Measurements from ENCODE around the gene SLC52A1.
"Not testable (repeated sequence)": the region's sequence is repeated elsewhere in the genome, so short reads cannot be mapped to it uniquely, and the experiment has no call there.

SLC52A1 gene

GRCh38 chr17:5035315-5035714, at the start of gene SLC52A1:
Gene SLC52A1 (minus strand): TSS chr17:5035426. CDS start chr17:5034606, 820 bp downstream.
- no peak for DNase-seq (ENCODE audit: low read depth in 1 of 2, low spot score in 1 of 2)

DNA sequence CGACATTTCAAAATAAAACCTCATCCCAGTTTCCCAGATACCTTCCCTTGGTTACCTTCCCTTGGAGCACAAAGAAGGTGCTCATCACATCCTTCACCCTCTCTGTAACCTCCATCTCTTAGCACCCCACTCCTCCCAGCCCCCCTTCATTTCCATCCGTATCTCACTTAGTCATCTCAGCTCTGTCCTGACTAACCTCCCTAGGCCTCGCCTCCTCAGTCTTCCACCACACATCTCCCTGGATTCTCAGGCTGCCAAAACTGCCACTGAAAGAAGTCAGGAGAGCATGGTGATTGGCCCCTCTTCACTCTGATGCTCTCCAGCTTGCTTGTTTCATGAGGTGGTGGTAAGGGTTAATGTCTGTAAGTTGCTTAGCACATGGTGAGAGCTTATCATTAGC, 45.4 kb upstream of the SLC52A1 start:
- no peak for DNase-seq (ENCODE audit: low read depth in 1 of 2, low spot score in 1 of 2)

DNA sequence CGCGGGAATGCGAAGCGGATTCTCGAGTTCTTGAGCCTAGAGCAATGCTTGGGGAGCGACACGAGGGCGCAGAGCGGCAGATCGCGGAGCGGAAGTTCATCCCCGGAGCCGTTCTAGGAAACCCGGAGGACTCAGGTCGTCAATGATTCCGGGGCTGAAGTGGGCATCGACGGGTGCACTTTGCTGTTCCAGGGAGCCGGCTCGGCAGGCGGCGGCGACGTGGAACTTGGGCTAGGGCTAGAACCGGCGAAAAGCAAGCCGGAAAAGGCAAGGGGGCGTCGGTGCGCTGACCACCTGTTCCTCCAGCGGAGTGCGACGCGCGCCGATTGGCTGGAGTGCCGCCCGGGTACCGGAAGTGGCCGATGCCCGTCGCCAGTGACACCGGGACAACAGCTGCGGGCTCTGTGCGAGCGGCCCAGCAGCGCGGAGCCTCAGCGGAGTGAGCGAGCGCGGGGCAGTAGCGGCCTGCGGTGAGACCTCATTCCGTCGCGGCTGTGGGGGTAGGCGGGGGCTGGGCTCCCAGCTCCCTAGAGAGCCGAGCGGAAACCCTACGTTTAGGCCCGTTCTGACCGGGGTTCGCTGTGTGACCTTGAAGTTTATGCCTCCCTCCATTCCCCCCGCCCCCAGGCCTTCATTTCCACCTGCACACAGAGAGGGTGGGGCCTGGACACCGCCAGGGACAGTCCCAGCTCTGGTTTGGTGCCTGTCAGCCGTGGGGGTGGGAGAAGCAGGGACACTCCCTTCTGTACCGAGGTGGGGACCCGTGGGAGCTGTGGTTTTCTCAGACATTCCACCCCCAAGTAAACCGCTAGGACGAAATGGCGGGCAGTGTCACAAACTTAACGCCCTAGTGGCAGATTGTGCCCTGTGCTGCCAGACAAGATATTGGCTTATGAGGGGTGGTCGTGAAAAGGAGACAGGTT, 43.1 kb upstream of the SLC52A1 start, which contains the start of gene ZFP3:
ZFP3 (plus strand) TSS at position 362 of the 923 bp plus-strand sequence. CDS start 13,038 bp downstream, outside the sequence.
- DNase-seq (ENCODE audit: low read depth in 1 of 2, low spot score in 1 of 2): peak; percentile 59 to 64

- no peak for DNase-seq (ENCODE audit: low read depth in 1 of 2, low spot score in 1 of 2)
Measured at GRCh38 chr17:5077781-5078105, 42.5 kb upstream of the SLC52A1 start.

GRCh38 chr17:5077275-5077674, 42.0 kb upstream of the SLC52A1 start:
- DNase-seq (ENCODE audit: low read depth in 1 of 2, low spot score in 1 of 2): not testable (repeated sequence)

- DNase-seq (ENCODE audit: low read depth in 1 of 2, low spot score in 1 of 2): not testable (repeated sequence)
Measured at GRCh38 chr17:5075472-5075871, 40.2 kb upstream of the SLC52A1 start.

DNA sequence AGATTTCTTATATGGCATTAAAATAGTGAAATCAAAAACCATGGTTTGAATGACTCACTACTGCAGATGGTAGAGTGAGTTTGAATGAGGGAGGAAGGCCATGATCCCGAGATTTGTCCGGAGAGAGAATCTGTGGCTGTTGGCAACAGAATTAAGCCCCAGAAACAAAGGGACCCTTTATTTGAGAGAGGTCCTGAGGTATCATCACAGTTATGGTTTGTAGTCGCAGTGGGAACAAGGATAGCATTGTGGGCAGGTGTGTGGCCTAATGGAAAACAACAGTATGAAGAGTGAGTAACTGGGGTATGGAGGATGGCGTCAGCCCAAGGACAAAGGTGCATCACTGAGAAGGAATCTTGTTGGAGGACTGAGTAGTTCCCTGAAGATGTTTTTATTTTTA, 34.5 kb upstream of the SLC52A1 start:
- DNase-seq (ENCODE audit: low read depth in 1 of 2, low spot score in 1 of 2): no peak

- DNase-seq (ENCODE audit: low read depth in 1 of 2, low spot score in 1 of 2): no peak
Measured at GRCh38 chr17:5068236-5068635, 33.0 kb upstream of the SLC52A1 start.

DNA sequence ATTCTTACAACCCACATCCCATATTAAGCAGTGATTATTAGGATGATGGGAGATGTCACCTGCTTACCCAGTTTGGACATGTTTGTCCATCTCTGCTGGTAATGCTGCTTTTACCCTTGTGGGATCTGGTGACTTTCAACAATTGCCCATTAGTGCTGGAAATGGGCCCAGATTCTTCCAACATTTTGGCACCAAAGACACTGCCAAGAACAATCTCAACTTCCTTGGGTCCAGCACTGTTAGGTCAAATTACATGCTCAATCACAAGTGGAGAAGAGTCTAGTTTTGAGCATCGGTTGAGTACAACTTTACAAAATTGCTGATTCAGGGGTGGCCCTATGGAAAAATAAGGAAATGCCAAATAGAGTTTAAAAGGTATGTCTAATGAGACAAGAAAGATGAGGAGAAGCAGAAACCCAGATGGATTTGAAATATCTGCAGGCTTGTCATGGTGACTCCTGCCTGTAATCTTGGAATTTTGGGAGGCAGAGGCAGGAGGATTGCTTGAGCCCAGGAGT, 30.1 kb upstream of the SLC52A1 start:
- DNase-seq (ENCODE audit: low read depth in 1 of 2, low spot score in 1 of 2): no peak

DNA sequence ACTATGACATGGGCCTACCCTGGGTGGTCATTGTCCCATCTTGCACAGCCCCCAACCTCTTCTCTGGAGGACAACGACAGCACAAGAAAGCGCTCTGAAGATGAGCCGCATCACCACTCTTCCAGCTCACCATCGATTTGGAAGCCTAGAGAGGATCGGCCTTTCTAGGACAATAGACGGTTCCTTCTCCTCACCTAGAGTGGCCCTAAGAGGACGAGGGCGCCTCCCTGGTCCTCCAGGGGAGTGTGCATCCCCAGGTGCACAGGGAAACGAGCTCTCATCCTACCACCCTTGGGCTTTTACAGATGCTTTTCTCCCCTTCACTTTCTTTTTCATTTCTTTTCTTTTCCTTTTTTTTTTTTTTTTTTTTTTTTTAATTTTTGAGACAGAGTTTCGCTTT, 20.3 kb upstream of the SLC52A1 start:
- no peak for DNase-seq (ENCODE audit: low read depth in 1 of 2, low spot score in 1 of 2)

DNA sequence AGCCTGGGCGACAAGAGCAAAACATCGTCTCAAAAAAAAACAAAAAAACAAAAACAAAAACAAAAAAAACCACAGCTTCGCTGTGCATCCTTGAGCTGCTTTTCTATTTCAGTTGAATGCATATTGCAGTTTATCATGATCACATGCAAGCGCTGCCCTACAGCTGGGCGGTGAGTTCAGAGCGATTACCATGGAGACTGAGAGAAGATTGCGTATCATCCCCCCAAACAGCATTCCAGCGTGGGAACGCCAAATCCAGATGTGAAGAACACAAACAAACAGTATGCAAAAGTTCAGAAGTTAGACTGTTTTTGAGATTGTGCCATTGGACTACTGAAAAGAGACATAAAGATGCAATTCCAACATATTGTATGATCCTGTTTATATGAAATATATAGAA, 15.1 kb upstream of the SLC52A1 start:
- DNase-seq (ENCODE audit: low read depth in 1 of 2, low spot score in 1 of 2): no peak

DNA sequence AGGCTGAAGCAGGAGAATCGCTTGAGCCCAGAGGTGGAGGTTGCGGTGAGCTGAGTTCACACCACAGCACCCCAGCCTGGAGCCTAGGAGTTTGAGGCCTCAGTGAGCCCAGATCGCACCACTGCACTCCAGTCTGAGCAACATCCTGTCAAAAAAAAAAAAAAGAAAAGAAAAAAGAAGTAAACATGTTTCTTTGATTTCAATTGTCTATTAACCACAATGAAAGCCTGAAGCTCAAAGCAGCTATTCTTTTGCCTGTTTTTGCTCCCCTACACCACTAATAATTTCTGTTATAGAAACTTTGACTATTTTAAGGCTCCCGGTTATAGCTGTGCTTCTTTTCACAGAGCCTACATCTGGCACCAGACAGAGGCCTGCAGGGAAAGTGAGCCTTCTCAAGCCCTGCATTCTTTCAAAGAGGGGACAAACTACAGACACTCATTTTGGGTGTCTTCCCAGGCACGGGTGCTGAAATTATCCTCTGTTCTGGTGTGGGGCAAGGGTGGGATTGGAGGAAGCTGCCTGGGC, 14.2 kb upstream of the SLC52A1 start:
- DNase-seq (ENCODE audit: low read depth in 1 of 2, low spot score in 1 of 2): no peak

- no peak for DNase-seq (ENCODE audit: low read depth in 1 of 2, low spot score in 1 of 2)
Measured at GRCh38 chr17:5047446-5047845, 12.2 kb upstream of the SLC52A1 start.

DNA sequence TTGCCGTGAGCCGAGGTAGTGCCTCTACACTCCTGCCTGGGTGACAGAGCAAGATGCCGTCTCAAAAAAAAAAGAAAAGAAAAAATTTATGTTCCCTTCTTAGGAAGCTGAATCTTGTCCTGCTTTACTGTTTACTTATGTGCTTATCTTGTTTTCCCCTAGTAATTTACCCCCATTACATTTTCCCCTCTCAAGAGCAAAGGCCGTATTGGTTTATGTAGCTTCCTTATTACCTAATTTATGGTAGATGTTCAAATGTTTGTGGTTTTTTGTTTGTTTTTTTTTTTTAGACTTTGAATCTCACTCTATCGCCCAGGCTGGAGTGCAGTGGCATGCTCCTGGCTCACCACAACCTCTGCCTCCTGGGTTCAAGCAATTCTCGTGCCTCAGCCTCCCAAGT, 10.3 kb upstream of the SLC52A1 start:
- DNase-seq (ENCODE audit: low read depth in 1 of 2, low spot score in 1 of 2): no peak

DNA sequence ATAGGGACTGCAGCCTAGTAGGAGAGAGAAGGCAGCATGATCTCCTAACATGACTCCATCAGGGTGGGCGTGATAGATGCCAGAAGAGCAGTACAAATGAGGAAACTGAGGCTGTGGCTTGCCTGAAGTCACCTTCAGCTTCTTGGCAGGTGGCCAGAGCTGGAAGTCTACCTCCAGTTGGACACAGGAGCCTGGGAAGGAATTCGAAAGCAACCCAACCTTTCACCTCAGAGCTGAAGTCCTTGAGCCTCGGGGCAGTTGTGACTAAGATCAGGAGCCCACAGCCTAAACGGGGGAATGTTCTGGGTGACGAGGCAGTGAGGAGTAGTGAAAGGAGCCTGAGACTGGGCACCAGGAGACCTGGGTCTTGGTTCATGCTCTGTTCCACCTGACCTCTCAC, 9.4 kb upstream of the SLC52A1 start:
- no peak for DNase-seq (ENCODE audit: low read depth in 1 of 2, low spot score in 1 of 2)

DNA sequence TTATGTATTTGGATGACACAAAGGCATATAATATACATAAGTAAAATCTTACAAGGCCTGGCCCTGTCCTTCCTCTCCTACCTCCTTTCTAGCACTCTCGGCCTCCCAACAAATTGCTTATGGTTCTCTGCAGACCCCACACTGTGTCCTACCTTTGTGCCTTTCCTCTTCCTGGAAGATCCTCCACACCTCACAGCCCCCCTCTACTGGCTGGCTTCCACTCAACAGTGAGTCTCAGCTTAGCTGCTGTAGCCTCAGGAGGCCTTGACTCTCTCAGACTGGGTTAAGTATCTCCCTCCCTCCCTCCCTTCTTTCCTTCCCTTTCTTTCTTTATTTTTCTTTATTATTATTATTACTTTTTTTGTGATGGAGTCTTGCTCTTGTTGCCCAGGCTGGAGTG, 8.3 kb upstream of the SLC52A1 start:
- no peak for DNase-seq (ENCODE audit: low read depth in 1 of 2, low spot score in 1 of 2)

- DNase-seq (ENCODE audit: low read depth in 1 of 2, low spot score in 1 of 2): no peak
Measured at GRCh38 chr17:5042157-5043022, 7.2 kb upstream of the SLC52A1 start.

DNA sequence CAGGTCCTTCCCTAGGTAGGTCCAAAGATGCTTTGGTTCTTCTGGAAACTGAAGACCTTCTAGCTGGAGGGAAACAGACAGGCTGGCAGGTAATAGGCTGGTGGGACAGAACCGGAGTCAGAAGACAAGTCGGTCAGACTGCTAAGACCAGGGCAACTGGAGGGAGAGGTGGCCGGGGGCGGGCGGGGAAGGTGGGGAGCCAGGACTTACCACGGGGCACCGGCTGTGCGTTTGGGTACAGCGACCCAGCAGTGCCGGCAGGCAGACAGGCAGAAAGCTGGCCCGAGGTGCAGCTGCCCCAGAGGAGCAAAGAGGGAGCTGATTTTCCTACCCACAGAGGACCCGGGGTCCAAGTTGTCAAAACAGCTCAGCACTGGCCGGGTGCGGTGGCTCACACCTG, 575 bp downstream of the SLC52A1 start:
- no peak for DNase-seq (ENCODE audit: low read depth in 1 of 2, low spot score in 1 of 2)

DNA sequence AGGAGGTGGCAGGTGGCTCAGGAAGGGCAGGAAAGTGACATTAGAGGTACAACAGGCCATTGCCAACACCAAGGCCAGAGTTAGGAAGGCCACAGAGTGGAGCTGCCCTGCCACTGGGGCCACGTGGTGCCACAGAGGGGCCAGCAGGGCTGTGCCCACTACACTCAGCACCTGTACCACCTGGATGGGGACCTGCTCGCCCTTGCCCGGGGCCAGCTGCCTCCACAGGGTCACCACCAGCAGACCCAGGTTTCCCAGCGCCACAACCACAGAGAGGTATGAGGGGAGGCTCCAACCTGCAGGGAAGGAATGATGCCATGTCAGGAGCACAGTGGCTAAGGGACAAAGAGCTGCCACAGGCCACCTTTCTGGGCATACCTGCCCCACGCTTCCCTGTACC, 1.2 kb downstream of the SLC52A1 start:
- no peak for DNase-seq (ENCODE audit: low read depth in 1 of 2, low spot score in 1 of 2)

- DNase-seq (ENCODE audit: low read depth in 1 of 2, low spot score in 1 of 2): no peak
Measured at GRCh38 chr17:5033352-5034015, 1.7 kb downstream of the SLC52A1 start.

- DNase-seq (ENCODE audit: low read depth in 1 of 2, low spot score in 1 of 2): no peak
Measured at GRCh38 chr17:5032865-5033264, 2.4 kb downstream of the SLC52A1 start.
